ENCODE data around the gene NR2E1.

The NR2E1 gene

GRCh38 chr6:108165714-108166663, at the start of gene NR2E1:
TSS of gene NR2E1 (plus strand) at chr6:108166022. CDS start at chr6:108166766, 744 bp downstream.
- peak in 45 of 58 donors; percentile 13 to 81 (median 57) for DNase-seq

- no peak for DNase-seq
These were observed 49.0 kb upstream of the NR2E1 start for GRCh38 chr6:108116546-108117426.

GRCh38 chr6:108117427-108118358, 48.1 kb upstream of the NR2E1 start:
- no peak for DNase-seq

GRCh38 chr6:108118359-108118724, 47.5 kb upstream of the NR2E1 start:
- DNase-seq: no peak

DNA sequence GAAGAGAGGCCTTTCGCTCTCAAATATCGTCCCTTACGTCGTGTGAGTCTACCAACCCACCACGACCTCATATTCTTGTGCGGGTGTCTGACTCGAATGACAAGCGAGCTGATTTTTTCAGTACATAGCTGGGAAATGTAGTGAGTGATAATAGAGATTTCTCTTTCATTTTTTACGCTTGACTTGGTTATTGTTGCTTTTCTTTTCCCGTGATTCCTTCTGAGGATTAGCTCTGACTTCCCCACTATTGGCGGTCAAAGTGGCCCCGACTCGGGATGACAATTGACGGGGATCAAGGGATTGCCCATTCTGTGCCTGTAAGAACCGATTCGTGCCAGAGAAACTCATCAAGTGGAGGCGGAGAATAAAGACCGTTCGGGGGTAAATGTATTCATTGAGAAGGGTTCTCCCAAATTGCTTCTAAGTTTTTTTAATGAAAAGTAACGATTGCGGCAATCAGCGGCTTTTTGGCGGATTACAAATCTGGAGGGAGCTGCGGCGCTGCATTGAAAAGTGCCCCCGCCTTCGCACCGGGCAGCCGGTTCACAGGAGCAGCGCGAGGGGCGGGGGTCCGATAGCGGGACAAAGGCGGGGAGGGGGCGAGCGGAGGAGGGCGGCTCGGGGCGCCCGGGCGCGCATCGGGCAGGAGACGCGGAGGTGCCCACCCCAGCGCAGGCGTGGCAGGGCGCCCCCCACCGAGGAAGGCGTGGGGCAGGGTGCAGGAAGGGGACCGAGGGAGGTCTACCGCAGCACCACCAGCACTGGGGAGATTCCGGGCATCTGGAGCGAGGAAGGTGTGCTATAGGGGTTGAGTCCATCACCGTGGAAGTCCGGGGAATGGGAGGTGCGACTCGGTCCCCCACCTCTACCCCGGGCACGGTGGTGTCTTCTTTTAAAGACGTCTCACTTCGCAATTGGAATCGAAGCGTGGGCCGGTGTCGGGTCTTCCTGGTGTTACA, 46.7 kb upstream of the NR2E1 start:
- DNase-seq: no peak

DNA sequence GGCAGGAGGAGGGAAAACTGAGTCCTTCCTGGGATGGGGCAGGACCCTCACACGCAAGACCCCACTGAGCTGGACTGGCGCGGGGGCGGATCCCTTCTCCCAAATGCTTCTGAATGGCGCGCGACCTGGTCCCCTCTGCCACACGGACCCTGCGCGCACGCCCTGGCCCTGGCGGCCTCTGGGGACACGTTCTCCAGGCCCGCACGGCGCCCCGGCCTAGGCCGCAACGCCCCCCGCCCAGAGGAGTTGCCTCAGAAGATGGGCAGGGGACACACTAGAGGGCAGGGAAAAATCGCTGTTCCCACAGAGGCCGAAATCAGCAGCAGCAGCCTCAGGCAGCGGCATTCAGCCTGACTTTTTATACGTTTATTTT, 46.1 kb upstream of the NR2E1 start:
- DNase-seq: no peak

GRCh38 chr6:108120311-108120710, 45.5 kb upstream of the NR2E1 start:
- peak in 19 of 58 donors; percentile 4 to 68 (median 24) for DNase-seq

- no peak for DNase-seq
These were observed 44.2 kb upstream of the NR2E1 start for GRCh38 chr6:108121612-108122011.

DNA sequence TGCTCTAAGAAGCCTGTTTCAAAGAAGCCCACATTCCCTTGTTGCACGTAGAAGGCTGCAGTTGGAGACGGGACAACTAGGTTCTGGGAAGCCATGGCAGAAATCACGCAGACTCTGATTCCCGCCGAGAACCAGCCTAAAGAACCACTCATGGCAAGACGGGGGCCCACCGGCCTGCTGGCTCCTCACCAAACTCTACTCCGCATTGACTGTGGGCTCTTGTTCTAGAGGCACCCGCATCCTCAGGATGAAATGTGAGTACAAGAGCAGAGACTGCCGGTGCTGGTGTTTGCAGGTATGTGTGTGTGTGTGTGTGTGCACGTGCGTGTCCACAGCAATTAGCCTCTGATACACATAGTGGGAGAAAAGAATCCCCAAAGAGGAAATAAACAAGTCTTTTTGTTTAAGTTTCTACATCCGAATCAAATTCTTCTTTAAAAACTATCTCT, 42.3 kb upstream of the NR2E1 start:
- DNase-seq: peak in 1 of 58 donors; percentile 2

- no peak for DNase-seq
These were observed 41.9 kb upstream of the NR2E1 start for GRCh38 chr6:108123946-108124345.

GRCh38 chr6:108127056-108127455, 38.8 kb upstream of the NR2E1 start:
- no peak for DNase-seq

- no peak for DNase-seq
These were observed 38.0 kb upstream of the NR2E1 start for GRCh38 chr6:108127826-108128225.

- no peak for DNase-seq
These were observed 35.6 kb upstream of the NR2E1 start for GRCh38 chr6:108130262-108130661.

DNA sequence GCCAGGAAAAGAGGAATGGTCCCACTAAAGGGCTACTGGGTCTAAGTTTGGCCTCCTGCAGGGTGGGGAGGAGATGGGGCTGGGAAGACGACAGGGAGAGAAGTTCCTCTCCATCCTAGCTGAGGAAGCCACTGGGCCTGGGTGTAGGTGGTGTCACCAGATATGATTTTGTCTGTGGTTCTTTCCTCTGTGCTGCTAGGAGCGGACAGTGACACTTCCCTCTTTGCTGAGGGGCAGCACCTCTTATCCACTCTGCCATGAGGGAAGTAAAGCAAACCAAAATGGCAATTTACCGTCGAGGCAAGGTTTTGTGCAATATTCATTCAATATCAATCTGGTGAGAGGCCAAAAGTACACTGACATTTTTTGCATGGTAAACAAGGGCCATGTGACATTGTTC, 33.0 kb upstream of the NR2E1 start:
- no peak for DNase-seq

DNA sequence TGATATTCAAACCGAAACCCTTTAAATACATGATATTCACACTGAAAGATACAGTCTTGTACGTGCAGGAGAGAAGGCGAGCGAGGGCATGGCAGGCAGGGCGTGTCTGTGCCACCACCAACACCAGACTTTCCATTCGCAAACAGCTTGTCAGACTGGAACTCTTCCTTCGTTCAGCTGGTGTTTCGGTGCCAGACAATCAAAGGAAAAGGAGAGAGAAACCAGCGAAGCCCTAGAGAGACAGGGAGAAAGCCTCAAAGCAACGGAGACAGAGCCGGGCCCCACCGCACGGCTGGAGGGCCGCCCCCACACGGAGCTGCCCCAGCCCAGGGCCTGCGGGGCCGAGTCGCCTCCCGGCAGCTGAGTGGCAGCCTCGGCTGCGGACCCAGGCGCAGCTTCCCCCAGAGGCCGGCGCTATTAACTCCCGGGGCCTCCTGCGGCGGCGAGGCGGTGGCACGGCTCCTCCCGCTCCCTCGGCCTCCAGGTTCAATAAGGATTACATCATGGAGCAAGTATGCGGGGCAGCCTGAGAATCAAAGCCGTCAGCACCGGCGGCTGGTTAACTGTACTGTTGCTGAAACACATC, 32.1 kb upstream of the NR2E1 start:
- peak in 32 of 58 donors; percentile 15 to 68 (median 34) for DNase-seq

DNA sequence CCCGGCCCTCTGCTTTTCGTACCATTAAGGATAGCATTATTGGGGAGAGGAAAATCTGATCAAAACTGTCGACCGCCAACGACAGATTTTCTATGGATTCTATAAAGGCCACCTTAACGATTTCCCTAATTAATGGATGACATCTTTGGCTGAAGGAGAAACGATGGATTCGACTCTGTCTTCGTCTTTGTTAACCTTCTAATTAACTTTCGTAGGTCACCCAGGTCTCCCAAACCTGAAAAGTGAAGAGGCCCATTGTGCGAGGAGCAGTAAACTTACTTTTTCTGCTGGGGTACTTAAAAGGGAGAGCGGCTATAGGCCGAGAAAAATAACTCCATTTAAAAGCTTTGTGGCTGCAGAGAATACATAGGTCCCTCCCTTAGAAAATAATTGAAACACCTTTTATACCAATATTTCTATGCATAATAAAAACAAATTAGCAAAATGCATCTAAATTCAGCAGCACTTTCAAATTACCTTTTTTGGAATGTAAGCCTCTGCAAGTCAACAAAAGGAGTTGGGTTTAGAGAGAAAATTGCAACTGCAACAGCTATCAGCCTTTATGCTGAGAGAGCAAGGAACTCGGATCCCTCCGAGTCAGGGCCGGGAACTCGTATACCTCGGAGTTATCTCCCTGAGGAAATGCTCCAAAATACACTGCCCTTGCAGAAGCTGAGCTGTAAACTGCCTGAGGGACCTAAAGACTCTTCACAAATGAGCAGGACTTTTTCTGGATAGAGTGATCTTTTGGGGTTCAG, 31.4 kb upstream of the NR2E1 start:
- DNase-seq: no peak

DNA sequence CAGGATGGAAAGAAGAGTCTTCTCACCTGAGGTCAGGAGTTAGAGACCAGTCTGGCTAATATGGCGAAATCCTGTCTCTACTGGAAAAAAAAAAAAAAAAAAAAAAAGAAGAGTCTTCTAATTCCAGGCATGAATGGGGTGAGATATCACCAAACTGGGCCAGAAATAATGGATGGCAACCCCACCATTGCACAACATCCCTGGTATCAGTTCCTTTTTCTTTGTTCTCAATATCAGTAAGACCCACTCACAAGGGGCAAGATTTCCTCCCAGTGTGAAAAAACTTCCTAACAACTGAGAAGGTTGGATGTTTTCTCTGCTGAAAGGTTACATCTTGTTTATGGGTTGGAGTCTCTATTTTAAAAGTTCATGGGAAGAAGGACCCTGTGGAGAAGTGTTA, 23.6 kb upstream of the NR2E1 start:
- no peak for DNase-seq

GRCh38 chr6:108145639-108146038, 20.2 kb upstream of the NR2E1 start:
- no peak for DNase-seq

- DNase-seq: no peak
These were observed 13.4 kb upstream of the NR2E1 start for GRCh38 chr6:108152446-108152845.
